GM21717 (cell line): ENCODE results near the gene GJB3.
"Not testable (repeated sequence)": the region's sequence is repeated elsewhere in the genome, so short reads cannot be mapped to it uniquely, and the experiment has no call there.

Experiments used
- ATAC-seq: cut with Tn5 transposase; IDR thresholded peaks from one replicate; pipeline ENCODE4 v1.9.1; 2021; ENCODE audit warnings: mild to moderate bottlenecking, moderate library complexity; ENCODE audit not compliant: unreplicated experiment

The GJB3 gene

GRCh38 chr1:34759503-34760357, 21.3 kb upstream of the GJB3 start, which contains the start of gene GJB4:
GJB4 (plus strand) TSS chr1:34759740; CDS start chr1:34761255, 1,515 bp downstream.
- no peak for ATAC-seq

- ATAC-seq = no peak
Measured at GRCh38 chr1:34761176-34761761, 19.7 kb upstream of the GJB3 start.

DNA sequence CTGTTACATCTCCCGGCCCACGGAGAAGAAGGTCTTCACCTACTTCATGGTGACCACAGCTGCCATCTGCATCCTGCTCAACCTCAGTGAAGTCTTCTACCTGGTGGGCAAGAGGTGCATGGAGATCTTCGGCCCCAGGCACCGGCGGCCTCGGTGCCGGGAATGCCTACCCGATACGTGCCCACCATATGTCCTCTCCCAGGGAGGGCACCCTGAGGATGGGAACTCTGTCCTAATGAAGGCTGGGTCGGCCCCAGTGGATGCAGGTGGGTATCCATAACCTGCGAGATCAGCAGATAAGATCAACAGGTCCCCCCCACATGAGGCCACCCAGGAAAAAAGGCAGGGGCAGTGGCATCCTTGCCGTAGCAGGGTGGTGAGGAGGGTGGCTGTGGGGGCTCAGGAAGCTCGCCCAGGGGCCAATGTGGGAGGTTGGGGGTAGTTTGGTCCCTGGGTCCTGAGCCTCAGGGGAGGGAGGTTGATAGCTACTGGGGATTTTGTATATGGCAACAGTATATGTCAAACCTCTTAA, 19.2 kb upstream of the GJB3 start:
- no peak for ATAC-seq

GRCh38 chr1:34762474-34763141, 18.4 kb upstream of the GJB3 start:
- no peak for ATAC-seq

DNA sequence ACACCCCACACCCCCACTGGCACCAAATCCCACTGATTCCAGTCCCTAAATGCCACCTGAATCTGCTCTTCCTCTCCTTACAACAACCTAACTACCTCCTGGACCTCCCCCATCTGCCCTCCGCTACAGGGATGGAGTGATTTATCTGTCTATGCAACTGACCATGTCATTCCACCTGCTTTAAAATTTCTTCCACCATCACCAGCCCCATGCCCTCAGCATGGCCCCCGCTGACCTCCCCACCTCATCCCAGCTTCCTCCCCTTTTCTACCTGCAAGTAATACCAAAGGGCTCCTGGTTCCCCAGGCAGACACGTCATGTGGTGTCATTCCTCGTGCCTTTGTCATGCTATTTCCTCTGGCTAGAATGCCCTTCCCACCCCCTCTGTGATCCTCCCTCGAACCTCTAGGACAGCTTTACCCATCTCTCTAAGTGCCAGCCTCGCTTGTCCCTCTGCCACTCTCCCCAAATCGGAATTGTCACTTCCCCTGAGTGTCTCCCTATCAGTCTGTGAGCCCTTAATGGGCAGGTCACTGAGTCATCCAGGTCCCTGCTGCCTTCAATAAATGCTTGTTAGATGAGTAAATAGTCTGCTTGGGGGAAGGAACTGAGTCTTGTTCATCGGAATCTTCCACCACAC, 17.8 kb upstream of the GJB3 start:
- no peak for ATAC-seq

DNA sequence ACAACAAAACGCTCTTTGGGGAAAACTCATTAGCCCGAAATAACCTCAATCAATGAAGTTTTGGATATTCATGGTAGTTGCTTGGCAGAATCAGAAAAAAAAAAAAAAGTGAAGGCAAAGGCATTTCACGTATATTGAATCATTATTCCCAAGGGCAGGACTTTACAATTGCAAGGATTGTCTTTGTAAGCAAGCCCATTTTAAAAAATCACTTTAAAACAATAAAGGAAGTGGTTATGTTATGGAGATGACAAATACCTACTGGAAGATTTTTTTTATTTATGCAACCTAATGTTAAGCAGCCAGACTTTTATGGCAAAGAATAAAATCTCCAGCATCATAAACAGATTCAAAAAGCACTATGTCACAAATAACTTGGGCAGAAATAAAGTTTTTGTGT, 12.2 kb upstream of the GJB3 start:
- no peak for ATAC-seq

DNA sequence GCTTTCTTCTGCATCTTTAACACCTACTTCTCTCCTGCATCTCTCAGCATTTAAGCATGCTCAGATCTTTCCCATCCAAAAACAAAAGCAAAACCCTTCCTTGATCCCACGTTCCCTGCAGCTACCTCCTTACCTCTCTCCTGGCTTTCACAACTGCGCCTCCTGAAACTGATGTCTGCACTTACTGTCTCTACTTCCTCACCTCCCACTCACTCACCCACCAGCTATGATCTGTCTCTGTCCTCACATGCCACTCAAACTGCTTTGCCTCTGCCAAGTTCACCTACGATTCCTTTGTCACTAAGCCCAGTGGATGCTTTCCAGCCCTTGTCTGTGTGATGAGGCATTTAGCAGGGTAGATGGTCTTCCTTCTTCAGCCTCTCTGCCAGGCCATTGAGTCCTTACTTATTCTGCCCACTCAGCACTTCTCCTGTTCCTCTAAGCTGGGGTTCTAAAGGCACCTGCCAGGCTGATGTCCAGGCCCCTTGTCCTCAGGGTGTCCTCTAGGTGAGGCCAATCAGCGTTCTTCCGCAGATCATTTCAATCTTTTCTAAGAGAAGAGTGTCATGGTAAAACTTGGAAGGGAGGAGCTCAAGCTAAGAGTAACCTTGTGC, 10.0 kb upstream of the GJB3 start:
- no peak for ATAC-seq

DNA sequence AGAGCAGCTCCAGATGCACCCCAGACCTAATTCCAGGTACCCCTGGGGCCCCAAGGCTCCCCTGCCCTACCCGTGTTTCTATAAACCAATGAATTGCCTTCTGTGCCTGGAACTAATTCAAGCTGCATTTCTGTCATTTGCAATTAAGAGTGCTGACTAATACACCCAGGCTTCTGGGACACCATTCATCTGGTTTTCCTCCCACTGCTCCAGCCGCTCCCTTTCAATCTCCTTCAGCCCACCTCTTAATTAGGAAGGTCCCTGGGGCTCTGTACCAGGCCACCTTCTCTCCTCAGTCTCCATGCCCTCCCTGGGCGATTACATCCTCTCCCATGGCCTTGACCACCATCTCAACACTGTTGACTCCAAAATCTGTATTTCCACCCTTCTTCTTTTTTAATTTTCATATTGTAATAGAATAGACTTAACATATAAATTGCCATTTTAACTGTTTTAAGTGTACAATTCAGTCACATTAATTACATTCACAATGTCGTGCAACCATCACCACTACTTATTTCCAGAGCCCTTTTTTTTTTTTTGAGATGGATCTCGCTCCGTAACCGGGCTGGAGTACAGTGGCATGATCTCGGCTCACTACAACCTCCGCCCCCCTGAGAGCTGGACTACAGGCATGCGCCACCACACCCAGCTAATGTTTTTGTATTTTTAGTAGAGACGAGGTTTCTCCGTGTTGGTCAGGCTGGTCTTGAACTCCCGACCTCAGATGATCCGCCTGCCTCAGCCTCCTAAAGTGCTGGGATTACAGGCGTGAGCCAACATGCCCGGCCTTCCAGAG, 9.2 kb upstream of the GJB3 start:
- ATAC-seq = no peak

DNA sequence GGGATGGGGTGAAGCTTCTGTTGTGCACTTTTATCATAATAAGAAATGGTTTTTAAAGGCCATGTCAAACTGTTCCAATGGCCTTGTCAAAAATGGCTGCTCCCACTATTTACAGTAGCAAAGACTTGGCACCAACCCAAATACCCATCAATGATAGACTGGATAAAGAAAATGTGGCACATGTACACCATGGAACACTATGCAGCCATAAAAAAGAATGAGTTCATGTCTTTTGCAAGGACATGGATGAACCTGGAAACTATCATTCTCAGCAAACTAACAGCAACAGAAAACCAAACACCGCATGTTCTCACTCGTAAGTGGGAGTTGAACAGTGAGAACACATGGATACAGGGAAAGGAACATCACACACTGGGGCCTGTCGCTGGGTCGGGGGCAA, 7.9 kb upstream of the GJB3 start:
- not testable (repeated sequence) for ATAC-seq

DNA sequence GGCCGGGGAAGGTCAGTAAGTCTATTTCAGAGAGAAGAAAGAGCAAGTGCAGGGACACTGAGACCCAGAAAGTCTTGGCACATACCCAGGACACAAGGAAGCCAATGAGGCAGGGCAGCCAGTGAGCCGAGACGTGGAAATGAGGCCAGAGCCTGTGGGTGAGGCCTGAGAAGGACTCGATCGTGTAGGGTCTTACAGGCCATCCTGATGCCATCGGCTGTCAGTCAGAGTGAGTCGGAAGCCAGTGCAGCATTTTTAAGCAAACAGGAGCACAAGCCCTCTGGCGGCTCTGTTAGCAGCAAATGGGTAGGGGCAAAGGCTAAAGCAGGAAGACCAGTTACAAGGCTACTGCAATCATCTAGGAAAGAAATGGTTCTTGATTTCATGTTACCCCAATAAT, 6.1 kb upstream of the GJB3 start:
- ATAC-seq = no peak

DNA sequence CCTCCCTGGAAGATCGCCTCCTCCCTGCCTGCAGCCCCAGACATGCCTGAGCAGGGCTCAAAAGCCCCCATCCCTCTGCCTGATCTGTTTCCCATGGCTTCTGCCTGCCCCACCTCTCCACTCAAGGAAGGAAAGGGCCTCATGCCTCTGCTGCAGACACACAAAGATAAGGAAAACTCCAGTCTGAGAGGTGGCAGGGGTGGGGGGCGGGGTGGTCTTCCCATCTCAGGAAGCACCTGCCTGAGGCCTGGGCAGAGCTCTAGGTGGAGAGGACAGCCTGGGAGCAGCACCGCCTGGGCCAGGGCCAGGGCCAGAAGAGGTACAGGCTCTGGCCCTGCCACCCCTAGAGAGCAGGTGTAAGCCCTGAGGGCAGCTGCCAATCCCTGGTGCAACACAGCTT, 4.1 kb upstream of the GJB3 start:
- no peak for ATAC-seq

DNA sequence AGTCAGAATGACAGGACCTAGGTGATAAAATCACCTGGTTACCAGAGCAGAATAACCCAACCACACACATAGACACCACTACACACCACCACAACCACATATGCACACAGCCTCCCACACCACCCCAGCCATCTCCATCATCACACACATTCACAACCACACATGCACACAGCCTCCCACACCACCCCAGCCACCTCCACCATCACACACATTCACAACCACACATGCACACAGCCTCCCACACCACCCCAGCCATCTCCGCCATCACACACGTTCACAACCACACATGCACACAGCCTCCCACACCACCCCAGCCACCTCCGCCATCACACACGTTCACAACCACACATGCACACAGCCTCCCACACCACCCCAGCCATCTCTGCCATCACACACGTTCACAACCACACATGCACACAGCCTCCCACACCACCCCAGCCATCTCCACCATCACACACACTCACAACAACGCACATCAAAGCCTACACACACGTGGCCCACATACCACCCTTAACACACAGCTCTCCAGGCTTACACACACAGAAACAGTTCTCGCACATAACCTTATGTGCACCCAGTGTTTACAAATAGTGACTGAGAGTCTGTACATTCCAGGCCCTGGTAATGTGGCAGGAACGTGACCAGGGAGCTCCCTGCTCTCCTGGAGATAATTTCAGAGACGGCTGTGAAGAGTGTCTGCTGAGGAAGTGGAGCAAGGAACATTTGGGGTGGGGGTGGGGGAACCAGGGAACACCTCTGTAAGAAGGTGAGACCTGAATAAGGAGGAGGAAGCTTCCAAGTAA, 3.3 kb upstream of the GJB3 start:
- ATAC-seq = no peak

DNA sequence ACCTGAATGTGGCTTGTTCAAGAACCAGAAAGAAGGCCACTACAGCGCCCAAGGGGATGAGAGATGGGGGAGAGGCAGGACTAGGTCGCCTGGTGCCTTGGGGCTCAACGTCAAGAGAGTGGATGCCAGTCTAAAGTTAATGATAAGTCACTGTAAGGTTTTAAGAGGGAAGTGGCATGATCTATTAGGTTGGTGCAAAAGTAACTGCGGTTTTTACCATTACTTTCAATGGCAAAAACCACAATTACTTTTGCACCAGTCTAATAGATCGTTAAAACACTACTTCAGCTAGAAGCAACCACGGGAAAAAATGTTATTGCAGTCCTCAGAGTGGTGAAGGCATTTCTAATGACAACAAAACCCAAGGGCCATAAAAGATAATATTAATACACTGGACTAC, 2.6 kb upstream of the GJB3 start:
- no peak for ATAC-seq

DNA sequence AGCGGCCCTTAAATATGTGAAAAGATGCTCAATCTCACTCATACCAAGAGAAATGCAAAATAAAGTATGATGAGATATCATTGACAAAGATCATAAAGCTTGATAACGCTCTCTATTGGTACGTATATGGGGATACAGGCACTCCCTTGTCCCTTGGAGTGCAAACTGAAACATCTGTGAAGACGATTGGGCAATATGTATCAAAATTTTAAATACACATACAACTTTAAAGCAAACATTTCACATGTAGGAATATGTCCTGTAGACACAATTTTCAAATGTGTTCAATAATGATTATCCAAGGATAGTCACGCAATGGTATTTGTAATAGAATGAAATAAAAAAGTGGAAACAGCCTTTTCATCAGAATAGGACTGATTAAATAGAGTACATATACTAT, 2.0 kb upstream of the GJB3 start:
- ATAC-seq = no peak

- ATAC-seq = no peak
Measured at GRCh38 chr1:34779526-34779925, 1.5 kb upstream of the GJB3 start.

DNA sequence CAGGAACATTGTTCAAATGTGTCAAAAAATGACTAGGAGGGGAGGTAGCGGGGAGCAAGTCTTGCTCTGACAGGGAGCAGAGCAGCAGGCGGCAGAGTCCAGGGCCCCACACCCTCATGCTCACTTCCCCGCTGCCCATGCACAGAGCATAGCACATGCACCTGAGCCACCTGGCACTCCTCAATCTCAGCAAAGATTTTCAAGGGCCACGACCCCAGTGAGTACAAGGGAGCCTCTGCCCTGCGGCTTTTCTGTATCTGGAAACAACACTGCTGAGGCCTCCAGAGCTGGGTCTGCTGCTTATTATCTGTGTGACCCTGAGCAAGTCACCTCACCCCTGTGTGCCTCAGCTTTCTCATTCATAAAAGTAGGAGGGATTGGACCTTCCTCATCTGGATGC, 1.1 kb upstream of the GJB3 start:
- no peak for ATAC-seq

DNA sequence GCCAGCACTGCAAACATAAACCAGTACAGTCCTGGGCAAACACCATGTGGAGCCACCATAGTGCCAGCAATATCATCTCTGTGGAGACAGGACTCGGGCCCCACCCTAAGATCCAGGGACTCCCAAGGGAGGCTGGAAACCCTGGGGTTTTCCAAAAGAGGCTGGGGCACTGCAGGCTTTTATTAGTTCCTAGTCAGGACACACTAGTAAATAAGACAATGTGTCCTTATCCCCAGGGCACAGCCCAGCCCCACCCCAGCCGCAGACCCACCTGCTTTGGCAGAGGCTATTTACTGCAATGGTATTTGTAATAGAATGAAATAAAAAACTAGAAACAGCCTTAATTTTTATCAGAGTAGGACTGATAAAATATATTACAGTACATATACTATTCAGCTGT, 486 bp upstream of the GJB3 start:
- ATAC-seq = no peak

DNA sequence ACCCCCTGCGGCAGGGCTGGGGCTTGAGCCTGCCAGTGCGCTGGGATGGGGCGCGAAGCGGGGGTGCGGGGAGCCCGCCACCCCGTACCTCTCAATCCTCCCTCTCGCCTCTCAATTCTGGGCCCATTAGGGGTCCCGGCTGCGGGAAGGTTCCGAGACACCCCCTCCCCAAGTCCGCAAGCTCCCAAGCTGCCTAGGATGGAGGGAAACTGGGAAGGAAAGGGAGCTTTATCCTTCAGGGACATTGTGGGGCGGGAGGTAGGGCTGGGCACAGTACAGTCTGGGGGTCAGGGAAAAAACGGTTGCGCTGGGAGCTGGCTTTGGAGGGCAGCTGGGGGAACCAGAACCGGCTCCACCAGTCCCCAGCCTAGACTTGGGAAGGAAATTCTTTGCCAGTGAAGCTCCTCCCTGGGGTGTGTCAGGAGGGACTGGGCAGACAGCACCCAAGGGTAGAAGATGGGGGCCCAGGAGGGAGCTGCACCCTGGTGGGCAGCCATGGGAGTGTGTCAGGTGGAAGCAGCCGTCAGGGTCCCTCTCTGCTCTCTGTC, 904 bp downstream of the GJB3 start:
- ATAC-seq = no peak

GRCh38 chr1:34784751-34785221, 3.8 kb downstream of the GJB3 start:
- ATAC-seq = no peak
